K562 (cell line): ENCODE measurements around the gene TAF1B. TPM values are rescaled to one million over a fixed set of nuclear protein-coding genes. Genes with fewer than 3 reads are reported as not detected.

ENCODE experiments used
- ARID1B ChIP-seq: fragments of 450-650 bp; IDR thresholded peaks from 2 replicates; pipeline ENCODE4 v1.6.1; 2016; ENCODE audit warnings: antibody characterized with exemption, mild to moderate bottlenecking, inconsistent platforms
- ARID3A ChIP-seq: IDR thresholded peaks from 2 replicates; pipeline ENCODE4 v1.6.1; 2012; ENCODE audit warnings: low read depth, low read length, improper control_type of control experiment, borderline replicate concordance
- ATF3 ChIP-seq, 2 experiments: fragments of 450-650 bp in 1 of 2; sonication (generic) in 1 of 2; formaldehyde crosslinking in 1 of 2; IDR thresholded peaks in 1 of 2; conservative IDR thresholded peaks in 1 of 2; 2 replicates each; pipeline versions ENCODE4 v1.6.1 to v1.8.1; 2016 to 2023; ENCODE audit warnings: mild to moderate bottlenecking in 2 of 2, moderate library complexity in 2 of 2, inconsistent platforms in 1 of 2, missing genetic modification reagents in 1 of 2
- BHLHE40 ChIP-seq: IDR thresholded peaks from 2 replicates; pipeline ENCODE4 v1.6.1; 2011; ENCODE audit warnings: low read length, improper control_type of control experiment
- HMBOX1 ChIP-seq: sonication (generic); IDR thresholded peaks from 2 replicates; pipeline ENCODE4 v1.6.1; 2016
- NFE2 ChIP-seq: IDR thresholded peaks from 2 replicates; pipeline ENCODE4 v1.6.1; 2014; ENCODE audit warnings: antibody characterized with exemption, low read depth
- NONO ChIP-seq, 2 experiments: fragments of 200-400 bp in 1 of 2; fragments of 450-650 bp in 1 of 2; formaldehyde crosslinking in 1 of 2; IDR thresholded peaks; 2 replicates each; pipeline ENCODE4 v1.6.1; 2017; ENCODE audit warnings: low read depth in 2 of 2, mild to moderate bottlenecking in 2 of 2, moderate library complexity in 2 of 2, low read length in 1 of 2
- PRDM10 ChIP-seq: fragments of 450-650 bp; IDR thresholded peaks from 2 replicates; pipeline ENCODE4 v1.6.1; 2018; ENCODE audit not compliant: partially characterized antibody
- RNF219 ChIP-seq: fragments of 250-450 bp; sonication (Bioruptor Pico); IDR thresholded peaks from 2 replicates; pipeline ENCODE4 v1.5.0; 2022; ENCODE audit warnings: mild to moderate bottlenecking
- TOE1 ChIP-seq, 2 experiments: fragments of 450-650 bp in 1 of 2; sonication (generic) in 1 of 2; formaldehyde crosslinking in 1 of 2; IDR thresholded peaks; 2 replicates each; pipeline versions ENCODE4 v1.7.1 to v1.8.0; 2016 to 2022; ENCODE audit warnings: borderline replicate concordance in 2 of 2, mild to moderate bottlenecking in 2 of 2, antibody characterized with exemption in 1 of 2, inconsistent platforms in 1 of 2, low read depth in 1 of 2, missing genetic modification reagents in 1 of 2, moderate library complexity in 1 of 2
- ZNF449 ChIP-seq: fragments of 250-450 bp; sonication (Bioruptor Pico); IDR thresholded peaks from 2 replicates; pipeline ENCODE4 v1.8.0; 2022; ENCODE audit warnings: moderate library complexity, mild to moderate bottlenecking, inconsistent platforms
- polyA plus RNA-seq, 8 experiments: library from polyadenylated mRNA; depleted of rRNA in 4 of 8; stranded (reverse) in 5 of 8; unstranded in 3 of 8; fragments of >200 nt; fragmentation: Nextera tagmentation in 2 of 8; fragmentation: Illumina TruSeq in 1 of 8; extraction: Ambion mirVana in 2 of 8; extraction: Trizol in 1 of 8; gene quantifications; 2 replicates each; pipeline versions ENCODE4 v1.2.1 to v1.2.3, GENCODE V29; 2011 to 2014; ENCODE audit warnings: inconsistent platforms in 1 of 8, missing spikeins in 1 of 8
- total RNA-seq, 7 experiments: library from RNA; depleted of rRNA in 6 of 7; stranded (reverse); fragments of >200 nt in 6 of 7; fragmentation: Illumina TruSeq in 2 of 7; extraction: Trizol in 2 of 7; gene quantifications; 2 replicates each; pipeline versions ENCODE4 v1.2.1 to v1.2.3, GENCODE V29; 2011 to 2021; ENCODE audit warnings: low replicate concordance in 1 of 7

The TAF1B gene
- total and polyA plus RNA-seq, 9 of the 15 experiments (the other 6 are each of a cell fraction or from before 2014, with no cell fraction given): 8.8 to 25.1 (median 17.3) TPM

- TF ChIP-seq HMBOX1: peak; percentile 59; the same call in 1 of the 2 replicates
- peak; percentile 30; the same call in 1 of the 2 replicates for TF ChIP-seq BHLHE40
- peak; percentile 41 for TF ChIP-seq PRDM10
- peak; percentile 64 for TF ChIP-seq ATF3 (IDR thresholded peaks at IDR 0.05)
- no peak for TF ChIP-seq ATF3 (CRISPR knock-in tag; conservative IDR thresholded peaks at IDR 0.05)
- 0 out of 2 replicates have a peak, but pooled peaks have one; percentile 40 for TF ChIP-seq ZNF449 (CRISPR knock-in tag)
- TF ChIP-seq ARID1B: peak; percentile 70; the same call in 1 of the 2 replicates
- TF ChIP-seq ARID3A: 0 out of 2 replicates have a peak, but pooled peaks have one; percentile 58
- TF ChIP-seq RNF219 (CRISPR knock-in tag): no peak
- TF ChIP-seq NFE2: peak; percentile 63
- TF ChIP-seq TOE1 (IDR thresholded peaks at IDR 0.05; ENCODE audit: borderline replicate concordance): peak; percentile 95
- no peak for TF ChIP-seq TOE1 (CRISPR knock-in tag; IDR thresholded peaks at IDR 0.05; ENCODE audit: borderline replicate concordance, low read depth)
- no peak for TF ChIP-seq NONO (IDR thresholded peaks at IDR 0.05; ENCODE audit: low read depth in 2 of 2, low read length in 1 of 2)
Observed at GRCh38 chr2:9967053-9967775, 123.9 kb downstream of the TAF1B start (continued).
